ENCODE measurements around the gene ABCG2. TPM values are rescaled to one million over a fixed set of nuclear protein-coding genes. Genes with fewer than 3 reads are reported as not detected.

ABCG2 gene
- total and polyA plus RNA-seq, 2 of the 8 experiments (the other 6 are each of a cell fraction or from before 2014, with no cell fraction given), result 2.4 to 4.6 TPM

DNA sequence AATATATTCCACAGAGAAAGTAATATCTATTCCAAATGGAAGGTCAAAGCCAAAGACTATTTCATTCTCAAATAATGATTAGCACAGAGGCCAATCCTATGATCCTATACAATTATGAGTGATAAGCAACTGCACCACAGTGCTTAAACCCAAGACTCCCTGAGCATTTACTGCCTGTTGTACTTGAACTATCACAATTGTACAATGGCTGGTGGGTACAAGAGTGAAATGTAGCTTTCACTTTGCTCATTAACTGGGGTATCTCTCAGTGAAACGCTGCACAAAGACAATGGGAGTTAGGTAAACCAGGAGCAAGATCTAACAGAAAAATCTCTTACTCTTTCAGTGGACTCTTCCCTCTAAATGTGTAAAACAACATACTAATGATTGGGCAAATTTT, 24.3 kb downstream of the ABCG2 start:
- Histone ChIP-seq H3K27ac (ENCODE audit: low read depth, low read length) (no peak overlapping the region), H4K8ac (ENCODE audit: extremely low read depth, insufficient read depth, low read length) (no peak overlapping the region), H3K4ac (replicated peaks; ENCODE audit: insufficient read length, low read depth, low read length) (no peak overlapping the region), H4K20me1 (replicated peaks in 1 of 2; ENCODE audit: control insufficient read depth in 1 of 2, insufficient read depth in 2 of 2, low read length in 2 of 2) (no peaks in the 10 kb centered on the region), H2BK5ac (ENCODE audit: low read depth, low read length) (no peak overlapping the region), H3K14ac (ENCODE audit: insufficient read length) (no peak overlapping the region), H4K5ac (ENCODE audit: insufficient read length, low read depth, low read length) (no peak overlapping the region), H2BK20ac (ENCODE audit: low read length) (no peak overlapping the region), H3K18ac (ENCODE audit: extremely low read depth, low read length) (no peak overlapping the region), H3K9me3 (ENCODE audit: insufficient read depth in 2 of 2, low read depth in 1 of 2, low read length in 1 of 2) (no peaks in the 10 kb centered on the region), H3K9ac (replicated peaks in 1 of 4; ENCODE audit: extremely low read depth in 1 of 4, low read depth in 3 of 4, low read length in 3 of 4) (no peak overlapping the region), H2BK12ac (ENCODE audit: low read depth, low read length) (no peak overlapping the region), H3K23ac (ENCODE audit: insufficient read length) (no peak overlapping the region), H3K27me3 (replicated peaks in 1 of 4; ENCODE audit: control insufficient read depth in 3 of 4, extremely low read depth in 1 of 4, insufficient read depth in 3 of 4, low read length in 3 of 4) (no peaks in the 10 kb centered on the region), H2BK15ac (ENCODE audit: low read length) (no peak overlapping the region), H2AFZ (ENCODE audit: low read length) (no peak overlapping the region), H3K4me1 (replicated peaks in 1 of 4; ENCODE audit: control insufficient read depth in 3 of 4, insufficient read depth in 4 of 4, low read length in 3 of 4) (no peaks in the 10 kb centered on the region; a peak in 1 of 7 replicates), H2BK120ac (replicated peaks; ENCODE audit: low read depth, low read length) (no peak overlapping the region), H3K4me2 (ENCODE audit: insufficient read depth in 1 of 2, low read depth in 2 of 2, low read length in 2 of 2) (no peak overlapping the region), H4K91ac (replicated peaks; ENCODE audit: insufficient read length, low read length) (no peak overlapping the region), H3K56ac (replicated peaks; ENCODE audit: insufficient read length, low read depth, low read length) (no peak overlapping the region), H3K79me1 (ENCODE audit: low read depth, low read length) (no peaks in the 10 kb centered on the region), H3K36me3 (ENCODE audit: control insufficient read depth in 2 of 4, insufficient read depth in 4 of 4, low read length in 3 of 4) (peaks cover 0 to 4% (median 0%) of the 10 kb centered on the region in 4 experiments; a peak in 2 of 8 replicates), H3K4me3 (ENCODE audit: extremely low read depth in 1 of 4, insufficient read depth in 2 of 4, low read depth in 3 of 4, low read length in 4 of 4) (no peak overlapping the region), H2AK5ac (ENCODE audit: low read depth, low read length) (no peak overlapping the region), H3K23me2 (ENCODE audit: low read depth, low read length) (no peaks in the 10 kb centered on the region), H3K79me2 (ENCODE audit: control insufficient read depth in 1 of 2, insufficient read depth in 2 of 2, low read length in 2 of 2) (no peaks in the 10 kb centered on the region)
- ChIA-PET POLR2A (ENCODE audit: partially characterized antibody) (no interaction called here), CTCF (ENCODE audit: partially characterized antibody) (interaction anchor here (0.6 kb wide), 1 partner anchor 85 kb away, joined by 5 read pairs; no protein-coding TSS in a partner anchor)
- DNase-seq (ENCODE audit: low read depth in 1 of 2, low spot score in 2 of 2), result no peak
- FAIRE-seq, result no peak
- WGBS, 2 experiments (ENCODE audit: extremely low coverage in 1 of 2, insufficient coverage in 1 of 2, insufficient read length in 1 of 2, insufficient replicate concordance in 2 of 2, low coverage in 1 of 2, low lambda C conversion rate in 2 of 2, missing lambda C conversion rate in 1 of 2), result 90% methylated on average over 1 of the region's 1 CpG; no CpG with 5 or more reads in 1 of the 2 experiments
- TF ChIP-seq GABPA (IDR thresholded peaks at IDR 0.05; ENCODE audit: borderline replicate concordance, insufficient read depth, low read length), result no peak
- no peak for TF ChIP-seq ASH2L (IDR thresholded peaks at IDR 0.05; ENCODE audit: low read length)
- TF ChIP-seq CTBP2 (IDR thresholded peaks at IDR 0.05; ENCODE audit: borderline replicate concordance, insufficient read depth, insufficient read length, low read length), result no peak
- TF ChIP-seq JUND (IDR thresholded peaks at IDR 0.05; ENCODE audit: low read length), result no peak
- TF ChIP-seq CBX8 (IDR thresholded peaks at IDR 0.05; ENCODE audit: borderline replicate concordance, low read depth, low read length), result no peak
- no peak for TF ChIP-seq CHD1 (IDR thresholded peaks at IDR 0.05; ENCODE audit: low read depth, low read length)
- TF ChIP-seq EGR1 (IDR thresholded peaks at IDR 0.05; ENCODE audit: borderline replicate concordance, low read depth, low read length), result no peak
- TF ChIP-seq, protein P1, sequence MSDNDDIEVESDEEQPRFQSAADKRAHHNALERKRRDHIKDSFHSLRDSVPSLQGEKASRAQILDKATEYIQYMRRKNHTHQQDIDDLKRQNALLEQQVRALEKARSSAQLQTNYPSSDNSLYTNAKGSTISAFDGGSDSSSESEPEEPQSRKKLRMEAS (IDR thresholded peaks at IDR 0.05), result no peak
- TF ChIP-seq, protein P2, sequence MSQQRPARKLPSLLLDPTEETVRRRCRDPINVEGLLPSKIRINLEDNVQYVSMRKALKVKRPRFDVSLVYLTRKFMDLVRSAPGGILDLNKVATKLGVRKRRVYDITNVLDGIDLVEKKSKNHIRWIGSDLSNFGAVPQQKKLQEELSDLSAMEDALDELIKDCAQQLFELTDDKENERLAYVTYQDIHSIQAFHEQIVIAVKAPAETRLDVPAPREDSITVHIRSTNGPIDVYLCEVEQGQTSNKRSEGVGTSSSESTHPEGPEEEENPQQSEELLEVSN (IDR thresholded peaks at IDR 0.05), result no peak
- TF ChIP-seq SP1 (IDR thresholded peaks at IDR 0.05; ENCODE audit: low read depth, low read length), result no peak
- TF ChIP-seq KDM1A (IDR thresholded peaks at IDR 0.05; ENCODE audit: borderline replicate concordance, low read length), result no peak
- no peak for TF ChIP-seq SP4 (IDR thresholded peaks at IDR 0.05; ENCODE audit: low read length)
- TF ChIP-seq SP2 (IDR thresholded peaks at IDR 0.05; ENCODE audit: low read length), result no peak
- TF ChIP-seq TEAD4 (IDR thresholded peaks at IDR 0.05; ENCODE audit: low read depth, low read length), result no peak
